Gastrocnemius medialis (tissue), 4 donors: ENCODE data around the gene RAMACL. TPM values are rescaled to one million over a fixed set of nuclear protein-coding genes. Genes with fewer than 3 reads are reported as not detected.
A peak's percentile ranks its signal among the peaks of the same experiment; 100 is the strongest.

Source experiments
- ATAC-seq, 2 donors: fragments of 150-250 bp; one replicate each; pipeline ENCODE4 v1.9.1; 2016
- DNase-seq, 2 donors: peaks; one replicate each; pipeline ENCODE4 v3.0.0-alpha.2; 2019
- H3K27ac ChIP-seq, 4 donors: fragments of 200-600 bp; sonication (generic); 1 replicate in 1 of 4; 2 replicates in 3 of 4; pipeline ENCODE4 v1.5.1; 2016 to 2018; ENCODE audit warnings: mild to moderate bottlenecking in 2 of 4, moderate library complexity in 1 of 4
- H3K27me3 ChIP-seq, 3 donors: fragments of 200-600 bp; sonication (generic) in 2 of 3; 1 replicate in 1 of 3; 2 replicates in 2 of 3; pipeline versions ENCODE4 v1.5.1 to v1.6.0; 2016 to 2019; ENCODE audit warnings: mild to moderate bottlenecking in 1 of 3, moderate library complexity in 1 of 3
- H3K36me3 ChIP-seq, 2 donors: fragments of 200-600 bp; sonication (generic) in 1 of 2; one replicate each; pipeline ENCODE4 v1.5.1; 2017 to 2018
- H3K4me1 ChIP-seq, 2 donors: fragments of 200-600 bp; sonication (generic) in 1 of 2; one replicate each; pipeline ENCODE4 v1.5.1; 2016 to 2017; ENCODE audit warnings: mild to moderate bottlenecking in 2 of 2
- H3K4me3 ChIP-seq, 4 donors: fragments of 200-600 bp; sonication (generic) in 3 of 4; 1 replicate in 1 of 4; 2 replicates in 3 of 4; pipeline ENCODE4 v1.5.1; 2016 to 2019; ENCODE audit warnings: mild to moderate bottlenecking in 2 of 4
- H3K9me3 ChIP-seq, 3 donors: fragments of 200-600 bp; sonication (generic) in 2 of 3; 1 replicate in 1 of 3; 2 replicates in 2 of 3; pipeline ENCODE4 v1.5.1; 2016 to 2019
- CTCF ChIP-seq, 5 experiments: fragments of 450-650 bp in 3 of 5; fragments of 200-600 bp in 2 of 5; sonication (generic) in 2 of 5; IDR thresholded peaks in 4 of 5; conservative IDR thresholded peaks in 1 of 5; 1 replicate in 4 of 5; 2 replicates in 1 of 5; pipeline ENCODE4 v1.5.1; 2016 to 2019; ENCODE audit warnings: antibody characterized with exemption in 5 of 5, mild to moderate bottlenecking in 3 of 5, moderate library complexity in 3 of 5
- POLR2A ChIP-seq, 2 donors: fragments of 450-650 bp; IDR thresholded peaks; one replicate each; pipeline ENCODE4 v1.6.1; 2017; ENCODE audit warnings: antibody characterized with exemption in 2 of 2, mild to moderate bottlenecking in 2 of 2, moderate library complexity in 2 of 2
- in situ Hi-C, 4 donors: fragments of 200-750 bp; cut with MboI; loops; one replicate each; pipeline versions ENCODE4 v1.15.0 to v1.8.0; 2017; ENCODE audit warnings: low sequenced_read_pairs in 4 of 4
- intact Hi-C: fragments of 100-400 bp; cut with DNase I; formaldehyde crosslinking; loops from one replicate; pipeline ENCODE4 v1.15.1; 2023; ENCODE audit warnings: low total_unique reads
- total RNA-seq, 4 donors: library from RNA; depleted of rRNA; stranded (reverse); fragments of >200 nt; gene quantifications; one replicate each; pipeline versions ENCODE4 v1.1.0 to v1.2.3, GENCODE V29; 2016

RAMACL gene
- total RNA-seq, 4 donors from 2014 or later: 0.18 to 5.6 (median 0.58) TPM

DNA sequence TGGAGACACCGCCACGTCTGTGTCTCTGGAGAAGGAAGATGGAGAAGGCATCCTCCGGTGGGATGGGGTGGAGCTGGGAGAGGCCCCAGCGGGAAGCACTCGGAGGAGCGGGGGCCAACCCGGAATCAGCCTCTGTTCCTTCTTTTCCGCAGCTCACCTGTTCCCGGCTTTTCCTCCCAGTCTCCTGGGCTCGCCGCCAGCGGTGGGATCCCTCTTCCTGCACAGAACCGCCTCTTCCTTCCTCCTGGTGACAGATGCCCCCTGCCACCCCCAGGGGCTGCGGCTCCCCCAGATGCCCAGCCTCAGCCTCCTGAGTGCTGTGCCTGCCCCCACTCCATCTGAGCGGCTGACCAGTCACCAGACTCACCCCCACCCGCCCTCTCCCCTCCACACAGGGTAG is 23.3 kb downstream of the RAMACL start:
- no peak for ATAC-seq
- Histone ChIP-seq H3K4me3 (no peak overlapping the region), H3K27me3 (no peaks in the 10 kb centered on the region), H3K4me1 (peaks cover 50 to 76% of the 10 kb centered on the region in 2 donors), H3K36me3 (no peaks in the 10 kb centered on the region), H3K9me3 (no peaks in the 10 kb centered on the region), H3K27ac (peak overlapping the region; percentile 79 to 92 (median 85))
- TF ChIP-seq POLR2A (IDR thresholded peaks at IDR 0.05): no peak
- no peak for TF ChIP-seq CTCF (IDR thresholded peaks at IDR 0.05 in 4 of 5, conservative IDR thresholded peaks at IDR 0.05 in 1 of 5)
- intact Hi-C loops: no loop called here
- DNase-seq: no peak
- in situ Hi-C loops: loop anchor here in 1 of 4 donors (5.0 kb wide), 1 partner anchor 49 kb away; no protein-coding TSS in a partner anchor

DNA sequence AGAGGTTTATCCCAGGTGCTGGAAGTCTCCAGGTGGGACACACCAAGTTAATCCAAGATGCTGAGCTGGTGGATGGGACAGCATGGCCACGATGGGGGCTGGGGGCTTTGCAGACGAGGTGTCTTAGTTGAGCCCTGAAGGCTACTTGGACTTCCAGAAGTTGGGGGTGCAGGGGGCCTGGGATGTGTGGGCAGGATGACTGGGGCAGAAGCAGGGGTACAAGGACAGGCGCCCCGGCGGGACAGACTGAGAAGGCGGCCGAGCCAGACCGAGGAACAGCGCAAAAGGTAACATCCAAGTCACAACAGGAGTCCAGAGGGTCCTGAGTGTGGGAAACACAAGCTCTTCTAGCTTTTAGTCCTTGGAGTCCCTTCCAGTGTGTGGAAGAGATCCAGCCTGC is 23.8 kb downstream of the RAMACL start:
- peak overlapping the region; percentile 79 to 92 (median 85) for H3K27ac ChIP-seq

GRCh38 chr6:166561771-166562359 is 24.6 kb downstream of the RAMACL start:
- intact Hi-C loops (no loop called here), in situ Hi-C loops (loop anchor here in 1 of 4 donors (5.0 kb wide), 1 partner anchor 50 kb away; no protein-coding TSS in a partner anchor)
- H3K27ac ChIP-seq: peak overlapping the region; percentile 79 to 92 (median 85)
- no peaks in the 10 kb centered on the region for H3K9me3 ChIP-seq
- H3K36me3 ChIP-seq: no peaks in the 10 kb centered on the region
- H3K4me3 ChIP-seq: peak overlapping the region in 1 of 4 donors; percentile 19
- no peaks in the 10 kb centered on the region for H3K27me3 ChIP-seq
- DNase-seq (peak; percentile 78 to 83), ATAC-seq (peak; percentile 76)
- TF ChIP-seq CTCF (IDR thresholded peaks at IDR 0.05 in 4 of 5, conservative IDR thresholded peaks at IDR 0.05 in 1 of 5) (no peak), POLR2A (IDR thresholded peaks at IDR 0.05) (peak; percentile 49 to 75)
- H3K4me1 ChIP-seq: peaks cover 60 to 74% of the 10 kb centered on the region in 2 donors

More for the DNA sequence above, 23.8 kb downstream of the RAMACL start:
- in situ Hi-C loops (loop anchor here in 1 of 4 donors (5.0 kb wide), 1 partner anchor 50 kb away; no protein-coding TSS in a partner anchor), intact Hi-C loops (no loop called here)
- no peak for DNase-seq
- ATAC-seq: no peak
- H3K9me3 ChIP-seq: no peaks in the 10 kb centered on the region
- peaks cover 54 to 76% of the 10 kb centered on the region in 2 donors for H3K4me1 ChIP-seq
- no peaks in the 10 kb centered on the region for H3K27me3 ChIP-seq
- H3K4me3 ChIP-seq: no peak overlapping the region
- H3K36me3 ChIP-seq: no peaks in the 10 kb centered on the region
- TF ChIP-seq POLR2A (IDR thresholded peaks at IDR 0.05) (no peak), CTCF (IDR thresholded peaks at IDR 0.05 in 4 of 5, conservative IDR thresholded peaks at IDR 0.05 in 1 of 5) (no peak)

DNA sequence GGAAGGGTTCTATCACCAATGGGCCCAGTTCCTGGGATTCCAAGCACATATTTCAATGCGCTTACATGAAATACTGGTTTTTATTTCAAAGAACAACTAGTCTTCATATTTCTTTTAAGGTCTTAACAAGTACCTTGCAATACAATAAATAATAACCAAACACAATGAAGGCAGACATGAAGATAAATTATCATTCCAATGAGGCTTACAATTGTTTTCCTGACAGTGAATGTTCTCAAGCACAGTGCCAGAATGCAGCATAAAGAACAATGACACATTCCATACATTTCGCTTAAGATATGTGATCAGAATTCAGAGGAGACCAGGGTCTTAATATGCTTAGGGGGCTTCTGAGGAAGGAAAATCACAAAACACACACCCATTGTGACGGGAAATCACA is 26.3 kb downstream of the RAMACL start:
- H3K9me3 ChIP-seq: no peaks in the 10 kb centered on the region
- H3K27me3 ChIP-seq: no peaks in the 10 kb centered on the region
- in situ Hi-C loops: loop anchor here in 1 of 4 donors (5.0 kb wide), 1 partner anchor 52 kb away; no protein-coding TSS in a partner anchor
- TF ChIP-seq CTCF (IDR thresholded peaks at IDR 0.05 in 4 of 5, conservative IDR thresholded peaks at IDR 0.05 in 1 of 5): no peak
- TF ChIP-seq POLR2A (IDR thresholded peaks at IDR 0.05): no peak
- H3K36me3 ChIP-seq: no peaks in the 10 kb centered on the region
- ATAC-seq (no peak), DNase-seq (no peak)
- peaks cover 54 to 72% of the 10 kb centered on the region in 2 donors for H3K4me1 ChIP-seq
- intact Hi-C loops: no loop called here
- no peak overlapping the region for H3K4me3 ChIP-seq
- peak overlapping the region in 2 of 4 donors; percentile 15 to 86 for H3K27ac ChIP-seq
